ENCODE measurements around the gene MRPL44. TPM values are rescaled to one million over a fixed set of nuclear protein-coding genes. Genes with fewer than 3 reads are reported as not detected.

Gene MRPL44
- polyA plus RNA-seq, 3 donors: 7.5 to 28.4 (median 25.7) TPM

DNA sequence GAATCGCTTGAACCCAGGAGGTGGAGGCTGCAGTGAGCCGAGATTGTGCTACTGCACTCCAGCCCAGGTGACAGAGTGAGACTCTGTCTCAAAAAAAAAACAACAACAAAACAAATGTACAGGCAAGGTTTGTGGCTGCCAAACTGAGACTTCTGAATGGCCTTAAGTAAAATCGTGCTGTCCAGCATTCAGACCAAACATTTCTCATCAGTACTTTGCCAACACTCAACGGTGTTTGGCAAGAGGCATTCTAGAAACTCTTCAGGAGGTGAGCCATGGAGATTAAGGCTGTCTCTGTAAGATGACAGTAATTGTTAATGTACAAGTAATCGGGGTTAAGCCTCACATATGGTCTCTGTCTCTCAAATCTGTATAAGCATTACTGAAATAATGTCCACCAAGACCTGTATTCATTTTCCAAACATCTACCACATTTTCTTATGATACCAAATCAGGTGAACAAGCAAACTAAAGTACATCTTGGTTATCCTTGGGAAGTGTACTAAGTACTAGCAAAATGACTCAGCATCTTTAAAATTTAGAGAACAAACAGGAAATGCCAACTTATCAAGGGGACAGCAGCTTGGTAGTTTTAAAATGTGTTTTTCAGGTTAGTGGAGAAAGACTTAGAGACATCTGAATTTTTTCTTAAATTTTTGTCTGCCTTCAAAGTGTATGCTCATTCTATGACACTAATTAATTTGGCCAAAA is 52.5 kb downstream of the MRPL44 start:
- Histone ChIP-seq H3K9me3 (replicated peaks in 1 of 2; ENCODE audit: control insufficient read depth in 1 of 2, insufficient read depth in 1 of 2, low read length in 2 of 2) (no peaks in the 10 kb centered on the region), H3K27ac (ENCODE audit: low read depth in 1 of 2, low read length in 2 of 2) (no peak overlapping the region), H3K4me1 (ENCODE audit: control insufficient read depth in 1 of 2, insufficient read depth in 2 of 2, low read length in 2 of 2) (no peaks in the 10 kb centered on the region), H2AFZ (ENCODE audit: insufficient read depth, low read depth, low read length, poor library complexity, severe bottlenecking) (no peak overlapping the region), H3K4me2 (replicated peaks; ENCODE audit: extremely low read depth, low read length, poor library complexity, severe bottlenecking) (no peak overlapping the region), H3K36me3 (replicated peaks in 1 of 2; ENCODE audit: control insufficient read depth in 1 of 2, insufficient read depth in 2 of 2, low read length in 2 of 2) (no peaks in the 10 kb centered on the region), H3K9ac (ENCODE audit: insufficient read depth, low read length, poor library complexity, severe bottlenecking) (no peak overlapping the region), H3K79me2 (ENCODE audit: insufficient read depth, low read length) (no peaks in the 10 kb centered on the region), H3K4me3 (replicated peaks in 1 of 3; ENCODE audit: low read depth in 2 of 3, low read length in 3 of 3) (no peak overlapping the region), H3K27me3 (ENCODE audit: control insufficient read depth in 2 of 2, insufficient read depth in 2 of 2, low read length in 2 of 2) (no peaks in the 10 kb centered on the region), H4K20me1 (ENCODE audit: insufficient read depth, low read length) (no peaks in the 10 kb centered on the region)
- WGBS (ENCODE audit: insufficient coverage): 80% methylated on average over 2 of the region's 5 CpGs
- TF ChIP-seq, protein P1, sequence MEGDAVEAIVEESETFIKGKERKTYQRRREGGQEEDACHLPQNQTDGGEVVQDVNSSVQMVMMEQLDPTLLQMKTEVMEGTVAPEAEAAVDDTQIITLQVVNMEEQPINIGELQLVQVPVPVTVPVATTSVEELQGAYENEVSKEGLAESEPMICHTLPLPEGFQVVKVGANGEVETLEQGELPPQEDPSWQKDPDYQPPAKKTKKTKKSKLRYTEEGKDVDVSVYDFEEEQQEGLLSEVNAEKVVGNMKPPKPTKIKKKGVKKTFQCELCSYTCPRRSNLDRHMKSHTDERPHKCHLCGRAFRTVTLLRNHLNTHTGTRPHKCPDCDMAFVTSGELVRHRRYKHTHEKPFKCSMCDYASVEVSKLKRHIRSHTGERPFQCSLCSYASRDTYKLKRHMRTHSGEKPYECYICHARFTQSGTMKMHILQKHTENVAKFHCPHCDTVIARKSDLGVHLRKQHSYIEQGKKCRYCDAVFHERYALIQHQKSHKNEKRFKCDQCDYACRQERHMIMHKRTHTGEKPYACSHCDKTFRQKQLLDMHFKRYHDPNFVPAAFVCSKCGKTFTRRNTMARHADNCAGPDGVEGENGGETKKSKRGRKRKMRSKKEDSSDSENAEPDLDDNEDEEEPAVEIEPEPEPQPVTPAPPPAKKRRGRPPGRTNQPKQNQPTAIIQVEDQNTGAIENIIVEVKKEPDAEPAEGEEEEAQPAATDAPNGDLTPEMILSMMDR (IDR thresholded peaks at IDR 0.05): no peak
- Mint-ChIP-seq H3K27ac (no peak overlapping the region), H3K36me3 (no peaks in the 10 kb centered on the region), H3K4me1 (peaks cover 3% of the 10 kb centered on the region), H3K4me3 (no peak overlapping the region), H3K27me3 (ENCODE audit: low read depth in 3 of 3) (peaks cover 1 to 3% (median 2%) of the 10 kb centered on the region in 3 donors), H3K9me3 (peaks cover 0 to 1% (median 0%) of the 10 kb centered on the region in 7 donors)
- intact Hi-C loops (cut with micrococcal nuclease): no loop called here
- DNase-seq: no peak

DNA sequence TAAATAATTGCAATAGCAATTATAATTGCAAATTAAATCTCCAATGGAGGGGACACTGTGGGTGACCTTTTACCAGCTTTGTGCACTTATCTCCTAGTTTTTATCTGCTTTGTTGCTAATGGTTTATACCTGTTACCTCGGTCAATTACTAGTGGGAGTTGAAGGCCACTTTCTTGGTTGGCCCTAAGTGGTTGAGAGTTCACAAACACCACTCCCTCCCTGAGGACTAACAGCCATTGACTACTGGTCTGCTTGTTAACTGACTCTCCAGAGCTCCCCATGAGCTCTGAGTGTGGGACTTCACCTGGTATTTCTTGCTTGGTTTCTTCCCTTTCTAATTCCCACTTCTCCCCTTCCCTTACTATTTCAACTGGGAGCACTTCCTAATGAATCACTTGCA is 54.6 kb downstream of the MRPL44 start:
- H3K27ac ChIP-seq (ENCODE audit: low read depth in 1 of 2, low read length in 2 of 2): no peak overlapping the region
- Mint-ChIP-seq H3K27me3 (ENCODE audit: low read depth in 3 of 3) (peaks cover 1 to 5% (median 2%) of the 10 kb centered on the region in 3 donors), H3K4me3 (no peak overlapping the region), H3K27ac (no peak overlapping the region), H3K9me3 (peaks cover 0 to 1% (median 0%) of the 10 kb centered on the region in 7 donors), H3K36me3 (no peaks in the 10 kb centered on the region), H3K4me1 (peaks cover 11% of the 10 kb centered on the region)
- no peak overlapping the region for H2AFZ ChIP-seq (ENCODE audit: insufficient read depth, low read depth, low read length, poor library complexity, severe bottlenecking)
- no peaks in the 10 kb centered on the region for H3K4me1 ChIP-seq (ENCODE audit: control insufficient read depth in 1 of 2, insufficient read depth in 2 of 2, low read length in 2 of 2)
- WGBS (ENCODE audit: insufficient coverage): no CpG with 5 or more reads among the region's 1 CpG
- H3K79me2 ChIP-seq (ENCODE audit: insufficient read depth, low read length): no peaks in the 10 kb centered on the region
- no peaks in the 10 kb centered on the region for H3K9me3 ChIP-seq (replicated peaks in 1 of 2; ENCODE audit: control insufficient read depth in 1 of 2, insufficient read depth in 1 of 2, low read length in 2 of 2)
- intact Hi-C loops (cut with micrococcal nuclease): no loop called here
- DNase-seq: no peak
- H3K36me3 ChIP-seq (replicated peaks in 1 of 2; ENCODE audit: control insufficient read depth in 1 of 2, insufficient read depth in 2 of 2, low read length in 2 of 2): no peaks in the 10 kb centered on the region
- no peak overlapping the region for H3K4me2 ChIP-seq (replicated peaks; ENCODE audit: extremely low read depth, low read length, poor library complexity, severe bottlenecking)
- no peak overlapping the region for H3K4me3 ChIP-seq (replicated peaks in 1 of 3; ENCODE audit: low read depth in 2 of 3, low read length in 3 of 3)
- no peak overlapping the region for H3K9ac ChIP-seq (ENCODE audit: insufficient read depth, low read length, poor library complexity, severe bottlenecking)
- no peaks in the 10 kb centered on the region for H3K27me3 ChIP-seq (ENCODE audit: control insufficient read depth in 2 of 2, insufficient read depth in 2 of 2, low read length in 2 of 2)
- TF ChIP-seq, protein P1 (IDR thresholded peaks at IDR 0.05): no peak
- H4K20me1 ChIP-seq (ENCODE audit: insufficient read depth, low read length): no peaks in the 10 kb centered on the region

All from CD14-positive monocyte (primary cell).